ENCODE data around the gene RPL26. TPM values are rescaled to one million over a fixed set of nuclear protein-coding genes. Genes with fewer than 3 reads are reported as not detected.

RPL26 gene
- total RNA-seq: 2,562 and 3,740 TPM in 2 replicates

- peak; percentile 96 for DNase-seq (ENCODE audit: extremely low read depth, low read depth, low spot score)
Measured at GRCh38 chr17:8383143-8383822, at the start of gene RPL26. RPL26 (minus strand) TSS chr17:8383193; CDS start chr17:8382310, 883 bp downstream.

- no peak for DNase-seq (ENCODE audit: extremely low read depth, low read depth, low spot score)
Measured at GRCh38 chr17:8430966-8431365, 48.0 kb upstream of the RPL26 start.

DNA sequence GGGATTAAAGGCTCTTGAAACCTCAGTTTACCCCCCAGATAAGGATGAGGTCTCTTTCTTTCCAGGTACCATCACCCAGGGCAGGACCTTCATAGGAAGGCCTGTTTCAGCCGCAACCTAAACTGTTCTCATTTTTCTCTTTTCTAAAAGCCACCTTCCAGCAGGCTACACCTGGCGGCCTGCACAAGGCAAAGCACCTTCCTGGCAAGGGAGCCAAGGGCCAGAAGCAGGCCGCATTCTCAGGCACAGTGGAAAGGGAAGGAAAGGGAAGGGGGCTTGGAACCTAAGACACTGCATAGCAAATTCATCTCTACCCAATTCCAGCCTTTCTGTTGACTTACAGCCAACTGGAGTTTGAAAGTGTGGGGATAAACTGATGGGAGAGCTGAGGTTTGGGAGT, 43.8 kb upstream of the RPL26 start:
- no peak for DNase-seq (ENCODE audit: extremely low read depth, low read depth, low spot score)

DNA sequence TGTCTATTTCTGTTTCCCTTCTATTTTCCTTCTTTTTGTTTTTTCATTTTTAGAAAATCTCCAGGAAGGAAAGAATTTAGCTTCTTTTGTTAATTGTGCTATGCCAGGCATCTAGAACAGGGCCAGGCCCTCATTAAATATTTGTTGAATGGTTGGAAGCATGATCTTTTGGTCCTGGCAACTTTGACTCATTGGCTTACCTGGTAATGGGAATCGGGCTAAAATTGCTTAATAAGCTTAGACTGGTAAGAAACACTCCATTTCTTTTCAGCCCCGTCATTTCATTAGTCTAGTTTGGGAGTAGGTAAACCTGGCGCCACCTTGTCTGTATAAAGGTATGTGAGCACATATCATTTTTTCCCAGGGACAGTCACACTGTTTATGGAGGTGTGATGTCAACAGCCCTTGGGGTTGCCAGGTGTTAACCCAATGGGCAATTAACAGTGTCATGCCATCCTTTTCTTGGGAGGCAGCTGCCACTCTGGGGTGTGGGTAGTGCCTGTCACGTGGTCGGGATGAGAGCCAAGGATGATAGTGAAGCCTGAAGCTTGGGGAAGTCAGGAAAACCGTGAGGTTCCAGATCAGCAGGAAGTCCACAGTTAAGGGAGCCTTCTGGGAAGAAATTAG, 43.2 kb upstream of the RPL26 start:
- DNase-seq (ENCODE audit: extremely low read depth, low read depth, low spot score): no peak

- no peak for DNase-seq (ENCODE audit: extremely low read depth, low read depth, low spot score)
Measured at GRCh38 chr17:8421571-8421970, 38.6 kb upstream of the RPL26 start.

DNA sequence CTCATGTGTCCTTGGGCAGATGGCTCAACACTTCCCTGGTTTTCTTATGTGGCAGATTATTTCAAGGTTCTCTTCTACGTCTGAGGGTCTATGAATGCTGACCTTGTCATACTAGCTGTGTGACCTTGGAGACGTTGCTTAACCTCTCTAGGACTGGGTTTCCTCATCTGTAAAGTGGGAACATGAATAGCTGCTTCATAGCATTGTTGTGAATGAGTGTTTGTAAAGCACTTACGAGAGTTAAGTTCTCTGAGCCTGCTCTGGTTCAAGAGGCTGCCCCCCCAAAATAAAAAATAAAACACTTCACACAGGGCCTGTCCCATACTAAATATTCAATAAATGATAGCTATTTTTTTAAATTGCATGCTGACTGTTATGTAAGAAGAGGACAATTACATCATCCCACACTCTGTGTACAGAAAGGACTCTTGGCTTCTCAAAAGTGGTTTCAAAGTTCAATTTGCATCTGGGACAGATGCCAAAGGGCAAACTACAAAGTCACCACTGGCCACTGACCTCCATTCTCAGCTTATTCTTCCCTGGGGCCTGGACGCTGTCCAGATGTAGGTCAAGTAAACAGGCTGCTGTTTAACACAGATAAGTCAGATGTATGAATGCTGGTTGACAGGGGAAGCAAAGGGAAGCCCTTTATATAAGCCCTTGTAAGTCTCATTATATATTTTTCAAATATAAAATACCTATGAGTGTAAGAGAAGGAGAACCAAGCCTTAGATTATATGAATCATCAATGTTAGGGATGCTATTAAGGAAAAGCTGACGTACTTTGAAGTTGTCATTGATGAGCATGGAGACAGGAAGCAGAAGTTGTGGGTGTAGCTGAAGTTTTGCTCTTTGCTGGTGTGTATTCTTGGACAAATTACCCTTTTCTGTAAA, 37.3 kb upstream of the RPL26 start:
- DNase-seq (ENCODE audit: extremely low read depth, low read depth, low spot score): peak; percentile 48

DNA sequence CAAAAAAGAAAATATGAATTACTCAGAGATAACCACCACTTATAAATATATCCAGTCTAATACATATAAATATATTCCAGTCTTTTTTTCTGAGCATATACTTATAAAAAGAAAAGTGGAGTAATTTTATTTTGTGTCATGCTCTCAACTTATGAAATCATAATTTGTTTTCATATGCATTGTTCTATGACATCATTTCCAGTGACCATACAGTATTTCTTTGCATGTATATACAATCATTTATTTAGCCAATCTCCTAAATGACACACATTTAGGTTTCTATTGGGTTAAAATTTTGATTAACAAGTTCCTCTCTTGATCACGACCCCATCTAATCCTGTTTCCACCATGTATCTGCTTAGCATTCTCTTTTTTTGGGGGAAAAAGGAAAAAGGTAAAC, 36.3 kb upstream of the RPL26 start:
- DNase-seq (ENCODE audit: extremely low read depth, low read depth, low spot score): no peak

GRCh38 chr17:8418471-8418870, 35.5 kb upstream of the RPL26 start:
- no peak for DNase-seq (ENCODE audit: extremely low read depth, low read depth, low spot score)

GRCh38 chr17:8417806-8418205, 34.8 kb upstream of the RPL26 start:
- DNase-seq (ENCODE audit: extremely low read depth, low read depth, low spot score): no peak

DNA sequence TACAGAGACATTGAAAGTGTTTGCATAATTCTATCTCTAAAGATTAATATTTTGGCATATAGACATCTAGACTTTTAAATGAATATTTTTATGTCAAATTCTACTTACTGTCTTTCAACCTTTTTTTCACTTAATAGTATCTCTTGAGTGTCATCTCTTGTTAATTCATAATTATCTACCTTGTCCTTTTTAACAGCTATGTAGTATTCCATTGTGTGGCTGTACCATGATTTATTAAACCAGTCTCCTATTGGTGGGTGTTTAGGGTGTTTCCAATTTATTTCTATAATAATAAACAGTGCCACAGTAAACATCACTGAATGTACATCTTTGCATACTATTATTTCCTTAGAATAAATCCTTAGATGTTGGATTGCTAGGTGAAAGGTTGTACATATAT, 30.9 kb upstream of the RPL26 start:
- no peak for DNase-seq (ENCODE audit: extremely low read depth, low read depth, low spot score)

DNA sequence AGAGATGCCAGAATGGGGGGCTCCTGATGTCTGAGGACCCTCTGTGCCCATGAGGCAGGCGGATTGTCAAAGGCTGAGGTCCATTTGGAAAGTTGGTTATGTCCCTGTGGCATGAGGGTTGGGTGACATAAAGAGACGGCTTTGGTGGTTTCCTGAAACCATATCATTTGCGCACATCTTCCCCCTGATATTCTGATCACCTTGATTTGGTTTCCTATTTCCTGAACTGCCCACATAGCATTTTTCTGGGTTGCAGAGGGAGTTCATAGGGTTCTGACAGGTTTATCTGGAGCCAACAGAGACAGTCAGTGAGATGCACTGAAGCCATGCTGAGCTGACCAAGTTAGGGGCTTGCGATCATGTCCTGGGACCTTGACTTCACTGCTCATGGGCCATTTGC, 30.3 kb upstream of the RPL26 start:
- no peak for DNase-seq (ENCODE audit: extremely low read depth, low read depth, low spot score)

DNA sequence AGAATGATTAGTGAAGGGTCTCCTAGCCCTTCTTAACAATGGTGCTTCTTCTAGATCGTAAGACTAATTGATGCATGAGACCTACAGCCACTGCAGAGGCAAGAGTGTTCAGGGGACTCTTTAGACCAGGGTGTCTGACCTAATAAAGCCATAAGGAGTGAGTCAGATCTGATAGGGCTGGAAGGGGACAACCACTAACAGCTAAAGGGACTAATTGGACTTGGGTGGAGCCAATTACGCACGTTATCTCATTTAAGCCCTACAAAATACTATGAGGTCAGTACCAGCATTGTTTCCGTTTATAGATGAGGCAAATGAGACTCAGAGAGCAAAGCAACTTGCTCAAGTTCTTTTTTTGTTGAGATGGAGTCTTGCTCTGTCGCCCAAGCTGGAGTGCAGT, 29.1 kb upstream of the RPL26 start:
- no peak for DNase-seq (ENCODE audit: extremely low read depth, low read depth, low spot score)

DNA sequence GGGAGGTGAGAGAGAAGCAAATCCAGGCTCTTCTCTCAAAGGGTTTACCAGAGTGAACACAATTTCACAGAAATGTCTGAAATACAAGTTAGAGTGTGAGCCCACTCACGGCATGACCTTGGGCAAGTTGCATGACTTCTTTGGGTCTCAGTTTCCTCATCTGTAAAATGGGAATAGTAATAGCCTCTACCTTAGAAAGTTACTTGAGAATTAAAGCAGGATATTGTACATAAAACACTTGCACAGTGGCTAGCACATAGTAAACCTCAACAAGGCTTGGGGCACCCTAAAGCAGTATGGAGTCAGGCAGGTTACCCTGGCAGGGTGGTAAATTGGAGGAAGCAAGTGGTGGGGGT, 27.9 kb upstream of the RPL26 start:
- DNase-seq (ENCODE audit: extremely low read depth, low read depth, low spot score): no peak

GRCh38 chr17:8409966-8410882, 27.2 kb upstream of the RPL26 start:
- DNase-seq (ENCODE audit: extremely low read depth, low read depth, low spot score): peak; percentile 61

DNA sequence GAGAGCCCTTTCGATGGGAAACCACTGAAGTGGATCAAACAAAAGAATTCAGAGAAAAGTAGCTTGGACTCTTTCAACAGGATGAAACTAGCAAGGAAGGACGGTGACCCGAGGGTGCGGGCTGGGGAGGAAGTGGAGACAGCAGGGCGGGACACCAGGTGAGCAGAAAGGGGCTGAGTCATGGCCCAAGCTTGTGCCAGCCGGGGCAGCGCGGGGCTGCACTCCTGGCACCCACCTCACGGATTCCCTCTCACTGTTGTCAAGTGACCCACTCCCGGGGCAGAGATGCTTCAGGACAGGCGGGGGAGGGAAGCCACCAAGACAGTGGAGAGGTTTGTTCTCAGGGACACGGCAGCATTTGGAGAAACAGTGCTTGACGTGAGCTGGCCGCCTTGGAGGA, 25.4 kb upstream of the RPL26 start:
- DNase-seq (ENCODE audit: extremely low read depth, low read depth, low spot score): no peak

DNA sequence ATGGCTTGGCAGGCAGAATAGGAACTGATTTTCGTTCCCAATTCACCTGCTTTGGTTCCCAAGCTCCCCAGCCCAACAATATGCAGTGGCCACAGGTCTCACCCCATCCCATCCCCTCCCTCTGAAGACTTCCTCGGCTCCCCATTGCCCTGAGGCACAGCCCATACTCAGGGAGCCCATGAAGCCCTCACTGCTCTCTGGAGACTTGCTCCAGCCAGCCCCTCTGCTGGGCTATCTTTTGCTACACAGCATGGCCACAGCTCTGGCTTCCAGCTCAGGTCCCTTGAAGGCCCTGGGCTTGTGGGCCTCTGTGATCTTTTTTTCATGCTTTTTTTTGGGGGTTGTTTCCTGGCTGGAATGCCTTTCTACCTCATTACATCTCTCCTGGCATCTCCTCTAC, 23.2 kb upstream of the RPL26 start:
- no peak for DNase-seq (ENCODE audit: extremely low read depth, low read depth, low spot score)

DNA sequence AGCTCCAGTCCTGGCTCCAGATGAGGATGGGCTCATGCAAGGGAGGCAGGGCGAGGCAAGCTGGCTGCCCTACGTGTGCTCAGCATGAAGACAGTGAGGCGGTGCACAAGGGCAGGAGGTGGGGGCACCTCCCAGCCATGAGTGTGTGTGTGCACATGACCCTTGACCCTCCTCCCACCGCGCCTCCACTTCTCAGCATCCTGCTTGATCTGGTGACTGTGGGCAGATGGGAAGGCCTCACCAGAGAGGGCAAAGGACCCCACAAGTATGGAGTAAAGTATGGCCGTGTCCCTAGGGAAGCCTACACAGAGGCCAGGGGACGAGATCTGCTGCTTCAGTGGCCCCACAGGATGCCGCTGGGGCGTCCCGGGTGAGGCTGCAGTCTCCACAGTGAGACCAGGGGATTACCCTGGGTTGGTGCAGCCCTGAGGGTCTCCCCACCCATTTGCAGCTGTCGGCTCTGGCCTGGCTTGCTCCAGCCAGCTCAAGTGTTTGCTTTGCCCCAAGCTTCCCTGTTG, 22.6 kb upstream of the RPL26 start:
- no peak for DNase-seq (ENCODE audit: extremely low read depth, low read depth, low spot score)

DNA sequence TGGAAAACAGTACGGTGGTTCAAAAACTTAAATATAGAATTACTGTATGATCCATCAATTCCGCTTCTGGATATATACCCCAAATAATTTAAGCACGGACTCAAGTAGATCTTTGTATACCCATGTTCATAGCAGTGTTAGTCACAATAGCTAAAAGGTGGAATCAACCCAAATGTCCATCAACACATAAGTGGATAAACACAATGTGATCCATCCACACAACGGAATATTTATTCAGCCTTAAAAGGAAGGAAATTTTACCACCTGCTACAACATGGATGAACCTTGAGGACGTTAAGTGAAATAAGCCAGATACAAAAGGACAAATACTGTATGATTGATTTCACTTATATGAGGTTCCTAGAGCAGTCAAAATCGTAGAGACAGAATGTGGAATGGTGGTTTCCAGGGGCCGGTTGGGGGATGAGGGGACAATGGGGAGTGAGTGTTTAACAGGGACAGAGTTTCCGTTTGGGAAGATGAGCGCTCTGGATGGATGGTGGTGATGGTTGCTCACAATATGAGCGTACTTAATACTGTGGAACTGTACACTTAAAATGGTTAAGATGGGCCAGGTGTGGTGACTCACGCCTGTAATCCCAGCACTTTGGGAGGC, 20.0 kb upstream of the RPL26 start:
- DNase-seq (ENCODE audit: extremely low read depth, low read depth, low spot score): no peak

- no peak for DNase-seq (ENCODE audit: extremely low read depth, low read depth, low spot score)
Measured at GRCh38 chr17:8401107-8401506, 18.1 kb upstream of the RPL26 start.

- DNase-seq (ENCODE audit: extremely low read depth, low read depth, low spot score): no peak
Measured at GRCh38 chr17:8398980-8399379, 16.0 kb upstream of the RPL26 start.
